B cell (primary cell): ENCODE data around the gene CHST15. TPM values are rescaled to one million over a fixed set of nuclear protein-coding genes. Genes with fewer than 3 reads are reported as not detected.

ENCODE experiments used
- ATAC-seq: fragments of 200-7000 bp; cut with Tn5 transposase; one replicate; pipeline ENCODE4 v1.10.0; 2021; ENCODE audit warnings: low read depth, mild to moderate bottlenecking, moderate number of reproducible peaks, moderate library complexity
- CTCF ChIA-PET: fragments of 350-600 bp; sonication (Branson Sonifier 250); formaldehyde crosslinking; loops from one replicate; lab custom pipeline; 2021; ENCODE audit warnings: antibody characterized with exemption, inconsistent platforms; lab: Charles Lee
- POLR2A ChIA-PET: fragments of 350-600 bp; sonication (Branson Sonifier 250); formaldehyde crosslinking; loops from one replicate; lab custom pipeline; 2021; ENCODE audit warnings: antibody characterized with exemption; lab: Charles Lee
- DNase-seq: peaks from one replicate; pipeline ENCODE4 v3.0.0; 2013
- H2AFZ ChIP-seq: 2 replicates; pipeline ENCODE4 v1.6.1; 2012; ENCODE audit warnings: mild to moderate bottlenecking, low read depth, low read length; ENCODE audit not compliant: insufficient read depth, poor library complexity, severe bottlenecking
- H3K27ac ChIP-seq, 2 donors: 1 replicate in 1 of 2; 2 replicates in 1 of 2; pipeline ENCODE4 v1.5.1; 2012 to 2013; ENCODE audit warnings: low read length in 2 of 2, mild to moderate bottlenecking in 2 of 2, moderate library complexity in 1 of 2
- H3K27me3 ChIP-seq, 4 experiments: fragments of 200-600 bp in 1 of 4; sonication (generic) in 1 of 4; replicated peaks in 1 of 4; 1 replicate in 2 of 4; 2 replicates in 2 of 4; pipeline versions ENCODE4 v1.6.1 to v1.7.0; 2013 to 2016; ENCODE audit warnings: low read length in 3 of 4, mild to moderate bottlenecking in 2 of 4, mixed read lengths in 1 of 4, moderate library complexity in 1 of 4; ENCODE audit not compliant: insufficient read depth in 4 of 4, control insufficient read depth in 3 of 4; ENCODE audit errors: control extremely low read depth in 1 of 4
- H3K36me3 ChIP-seq, 2 experiments: replicated peaks in 1 of 2; 1 replicate in 1 of 2; 2 replicates in 1 of 2; pipeline versions ENCODE4 v1.6.1 to v1.7.1; 2013; ENCODE audit warnings: low read length in 1 of 2; ENCODE audit not compliant: insufficient read depth in 2 of 2, control insufficient read depth in 1 of 2; ENCODE audit errors: control extremely low read depth in 1 of 2, extremely low read depth in 1 of 2
- H3K4me1 ChIP-seq, 2 donors: fragments of 200-600 bp in 1 of 2; sonication (generic) in 1 of 2; 1 replicate in 1 of 2; 2 replicates in 1 of 2; pipeline versions ENCODE4 v1.5.1 to v1.6.1; 2013 to 2017; ENCODE audit warnings: low read length in 2 of 2; ENCODE audit not compliant: control insufficient read depth in 2 of 2, insufficient read depth in 2 of 2
- H3K4me2 ChIP-seq: replicated peaks from 2 replicates; pipeline ENCODE3; 2012; ENCODE audit warnings: mild to moderate bottlenecking, low read depth, low read length; ENCODE audit not compliant: poor library complexity, severe bottlenecking
- H3K4me3 ChIP-seq, 5 experiments: fragments of 200-600 bp in 1 of 5; sonication (generic) in 1 of 5; 1 replicate in 3 of 5; 2 replicates in 2 of 5; pipeline versions ENCODE4 v1.5.1 to v1.7.0; 2011 to 2016; ENCODE audit warnings: low read length in 4 of 5, mild to moderate bottlenecking in 4 of 5, low read depth in 2 of 5, control low read depth in 1 of 5, moderate library complexity in 1 of 5; ENCODE audit not compliant: insufficient read depth in 1 of 5; ENCODE audit errors: control extremely low read depth in 1 of 5, extremely low read depth in 1 of 5
- H3K79me2 ChIP-seq: fragments of 200-600 bp; sonication (generic); one replicate; pipeline ENCODE4 v1.6.0; 2016; ENCODE audit warnings: low read length; ENCODE audit not compliant: control insufficient read depth, insufficient read depth
- H3K9ac ChIP-seq: fragments of 200-600 bp; sonication (generic); 2 replicates; pipeline ENCODE4 v1.6.1; 2017; ENCODE audit warnings: mild to moderate bottlenecking, low read length, moderate library complexity
- H3K9me3 ChIP-seq, 3 donors: one replicate each; pipeline versions ENCODE4 v1.6.1 to v1.7.1; 2013; ENCODE audit warnings: low read length in 2 of 3; ENCODE audit not compliant: control insufficient read depth in 2 of 3, insufficient read depth in 1 of 3; ENCODE audit errors: control extremely low read depth in 1 of 3
- H4K20me1 ChIP-seq: 2 replicates; pipeline ENCODE4 v1.6.0; 2012; ENCODE audit warnings: mild to moderate bottlenecking, low read length; ENCODE audit not compliant: insufficient read depth, control insufficient read depth, poor library complexity, severe bottlenecking
- H3K27ac Mint-ChIP-seq: one replicate; pipeline ENCODE4 v1.8.0; 2021; ENCODE audit warnings: mixed read lengths
- H3K27me3 Mint-ChIP-seq: one replicate; pipeline ENCODE4 v1.8.0; 2021; ENCODE audit warnings: mixed read lengths
- H3K4me1 Mint-ChIP-seq: one replicate; pipeline ENCODE4 v1.8.0; 2021; ENCODE audit warnings: mixed read lengths
- H3K4me3 Mint-ChIP-seq: one replicate; pipeline ENCODE4 v1.8.0; 2021; ENCODE audit warnings: mixed read lengths
- H3K9me3 Mint-ChIP-seq: one replicate; pipeline ENCODE4 v1.8.0; 2022; ENCODE audit warnings: mixed read lengths; ENCODE audit not compliant: insufficient read depth
- EZH2 ChIP-seq: IDR thresholded peaks from 2 replicates; pipeline ENCODE4 v1.6.1; 2012; ENCODE audit warnings: borderline replicate concordance, low read depth, mild to moderate bottlenecking, moderate library complexity, low read length; ENCODE audit not compliant: insufficient read depth, poor library complexity, severe bottlenecking
- WGBS: methylation state at CpG from one replicate; pipeline ENCODE4 v1.1.5; 2013; ENCODE audit warnings: missing lambda C conversion rate; ENCODE audit not compliant: insufficient coverage; 5-methylcytosine and 5-hydroxymethylcytosine counted together
- intact Hi-C: fragments of 100-400 bp; cut with micrococcal nuclease; formaldehyde crosslinking; loops from one replicate; pipeline ENCODE4 v1.10.0; 2022
- polyA plus RNA-seq: library from polyadenylated mRNA; depleted of rRNA; stranded (reverse); fragments of >200 nt; gene quantifications from 2 replicates; pipeline ENCODE4 v1.2.3, GENCODE V29; 2012
- total RNA-seq, 2 donors: library from RNA; stranded (reverse); fragments of 120-200 nt in 1 of 2; gene quantifications; 1 replicate in 1 of 2; 2 replicates in 1 of 2; pipeline versions ENCODE4 v1.2.3 to v1.2.4, GENCODE V29; 2013 to 2022
- TF ChIP-seq, protein P1 (sequence below): fragments of 200-600 bp; IDR thresholded peaks from one replicate; pipeline ENCODE4 v1.8.0; 2022; ENCODE audit warnings: antibody characterized with exemption, mild to moderate bottlenecking

The CHST15 gene
- total and polyA plus RNA-seq, 2 donors (not counting 1 experiment from before 2014, with no cell fraction given): 17.9 to 75.4 TPM

DNA sequence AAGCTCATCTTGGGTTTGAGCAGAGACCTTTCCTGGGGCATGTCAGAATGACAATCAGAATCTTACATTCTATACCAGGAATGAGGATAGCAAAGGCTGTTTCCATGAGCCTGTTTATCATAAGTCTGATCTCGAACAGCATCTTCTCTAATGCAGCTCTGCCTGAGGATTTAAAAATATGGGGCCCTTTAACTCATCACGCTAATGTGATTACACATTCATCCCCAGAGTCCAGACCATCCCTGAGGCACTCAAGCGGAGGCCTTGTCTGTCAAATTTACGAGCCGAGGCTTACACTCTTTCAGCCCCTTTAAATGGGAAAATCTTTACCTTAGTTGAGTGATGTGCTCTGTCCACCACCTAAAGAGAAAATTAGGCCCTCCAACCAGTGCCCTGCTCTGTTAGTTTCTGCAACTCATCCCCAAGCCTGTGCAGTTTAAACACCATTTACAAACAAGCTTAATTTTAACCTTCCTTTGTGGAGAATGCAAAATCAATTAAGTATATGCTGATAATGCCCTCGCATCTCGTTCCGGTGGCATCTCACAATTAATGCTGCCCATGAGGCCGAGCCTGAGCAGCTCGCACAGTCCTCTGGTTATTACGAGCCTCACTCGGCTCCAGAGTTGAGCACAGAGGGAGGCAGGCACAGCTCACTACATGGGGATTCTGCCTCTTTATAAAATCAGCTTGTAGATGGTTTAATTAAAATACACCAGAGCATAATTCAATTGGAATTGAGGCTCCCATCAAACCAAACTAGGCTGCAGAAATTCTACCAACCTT lies 16.0 kb downstream of the CHST15 start:
- H4K20me1 ChIP-seq: peaks cover 18% of the 10 kb centered on the region
- peaks cover 37% of the 10 kb centered on the region for H3K79me2 ChIP-seq

More for the DNA sequence above, 16.0 kb downstream of the CHST15 start:
- H3K27me3 Mint-ChIP-seq: no peaks in the 10 kb centered on the region
- Histone ChIP-seq H3K4me2 (no peak overlapping the region), H3K4me3 (no peak overlapping the region), H3K27me3 (no peaks in the 10 kb centered on the region), H3K36me3 (peaks cover 0 to 7% of the 10 kb centered on the region in 2 experiments), H3K9ac (no peak overlapping the region), H3K4me1 (peaks cover 70 to 81% of the 10 kb centered on the region in 2 donors), H3K27ac (no peak overlapping the region), H3K9me3 (no peaks in the 10 kb centered on the region), H2AFZ (no peak overlapping the region)
- ChIA-PET POLR2A (no interaction called here), CTCF (interaction anchor here (0.7 to 2.2 kb wide), 5 partner anchors 9 to 671 kb away, joined by 3 to 8 read pairs (median 3); partner anchors contain the start of gene CHST15)
- H3K4me1 Mint-ChIP-seq: peaks cover 86% of the 10 kb centered on the region
- no peak for DNase-seq
- peak overlapping the region; percentile 38 for H3K27ac Mint-ChIP-seq
- intact Hi-C loops: no loop called here
- TF ChIP-seq, protein P1, sequence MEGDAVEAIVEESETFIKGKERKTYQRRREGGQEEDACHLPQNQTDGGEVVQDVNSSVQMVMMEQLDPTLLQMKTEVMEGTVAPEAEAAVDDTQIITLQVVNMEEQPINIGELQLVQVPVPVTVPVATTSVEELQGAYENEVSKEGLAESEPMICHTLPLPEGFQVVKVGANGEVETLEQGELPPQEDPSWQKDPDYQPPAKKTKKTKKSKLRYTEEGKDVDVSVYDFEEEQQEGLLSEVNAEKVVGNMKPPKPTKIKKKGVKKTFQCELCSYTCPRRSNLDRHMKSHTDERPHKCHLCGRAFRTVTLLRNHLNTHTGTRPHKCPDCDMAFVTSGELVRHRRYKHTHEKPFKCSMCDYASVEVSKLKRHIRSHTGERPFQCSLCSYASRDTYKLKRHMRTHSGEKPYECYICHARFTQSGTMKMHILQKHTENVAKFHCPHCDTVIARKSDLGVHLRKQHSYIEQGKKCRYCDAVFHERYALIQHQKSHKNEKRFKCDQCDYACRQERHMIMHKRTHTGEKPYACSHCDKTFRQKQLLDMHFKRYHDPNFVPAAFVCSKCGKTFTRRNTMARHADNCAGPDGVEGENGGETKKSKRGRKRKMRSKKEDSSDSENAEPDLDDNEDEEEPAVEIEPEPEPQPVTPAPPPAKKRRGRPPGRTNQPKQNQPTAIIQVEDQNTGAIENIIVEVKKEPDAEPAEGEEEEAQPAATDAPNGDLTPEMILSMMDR: no peak
- TF ChIP-seq EZH2: no peak
- H3K9me3 Mint-ChIP-seq: no peaks in the 10 kb centered on the region
- 85% methylated on average over 7 of the region's 12 CpGs for WGBS
- no peak overlapping the region for H3K4me3 Mint-ChIP-seq
- ATAC-seq: no peak
